Transverse colon (tissue), 4 donors: ENCODE data around the gene CYB5R4.

Source experiments
- EP300 ChIP-seq: sonication (generic); formaldehyde crosslinking; IDR thresholded peaks from one replicate; pipeline ENCODE4 v1.6.1; 2017; ENCODE audit warnings: antibody characterized with exemption, low read depth
- POLR2A ChIP-seq: fragments of 450-650 bp; IDR thresholded peaks from one replicate; pipeline ENCODE4 v1.6.1; 2016; ENCODE audit warnings: antibody characterized with exemption, mild to moderate bottlenecking, moderate library complexity
- POLR2AphosphoS5 ChIP-seq, 3 donors: sonication (generic); formaldehyde crosslinking; IDR thresholded peaks; one replicate each; pipeline ENCODE4 v1.6.1; 2016; ENCODE audit warnings: antibody characterized with exemption in 3 of 3
- TF ChIP-seq, protein P1 (sequence below), 5 experiments: fragments of 200-600 bp in 3 of 5; fragments of 450-650 bp in 2 of 5; sonication (generic) in 3 of 5; IDR thresholded peaks; 1 replicate in 2 of 5; 2 replicates in 3 of 5; pipeline ENCODE4 v1.5.1; 2016 to 2017; ENCODE audit warnings: antibody characterized with exemption in 5 of 5, inconsistent platforms in 3 of 5, mild to moderate bottlenecking in 2 of 5, moderate library complexity in 1 of 5

DNA sequence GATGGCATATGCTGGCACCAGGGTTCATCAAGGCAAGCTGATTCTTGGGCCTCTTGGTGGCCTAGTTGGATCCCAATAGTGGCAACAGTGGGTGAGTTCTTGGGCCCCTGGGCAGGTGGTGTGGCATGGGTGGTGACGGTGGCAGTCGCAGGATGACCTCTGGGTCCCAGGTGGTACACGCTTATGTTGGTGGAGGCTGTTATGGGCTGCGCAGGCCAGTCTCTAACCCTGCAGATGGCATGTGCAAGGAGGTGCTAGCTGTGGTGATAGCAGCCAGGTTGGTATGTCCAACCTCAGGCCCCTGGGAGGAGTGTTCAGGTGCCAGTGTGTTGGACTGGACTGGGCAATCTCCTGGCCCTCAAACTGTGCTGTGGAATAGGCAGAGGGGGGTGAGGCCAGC, 46.2 kb downstream of the CYB5R4 start:
- TF ChIP-seq POLR2A: no peak
- TF ChIP-seq, protein P1, sequence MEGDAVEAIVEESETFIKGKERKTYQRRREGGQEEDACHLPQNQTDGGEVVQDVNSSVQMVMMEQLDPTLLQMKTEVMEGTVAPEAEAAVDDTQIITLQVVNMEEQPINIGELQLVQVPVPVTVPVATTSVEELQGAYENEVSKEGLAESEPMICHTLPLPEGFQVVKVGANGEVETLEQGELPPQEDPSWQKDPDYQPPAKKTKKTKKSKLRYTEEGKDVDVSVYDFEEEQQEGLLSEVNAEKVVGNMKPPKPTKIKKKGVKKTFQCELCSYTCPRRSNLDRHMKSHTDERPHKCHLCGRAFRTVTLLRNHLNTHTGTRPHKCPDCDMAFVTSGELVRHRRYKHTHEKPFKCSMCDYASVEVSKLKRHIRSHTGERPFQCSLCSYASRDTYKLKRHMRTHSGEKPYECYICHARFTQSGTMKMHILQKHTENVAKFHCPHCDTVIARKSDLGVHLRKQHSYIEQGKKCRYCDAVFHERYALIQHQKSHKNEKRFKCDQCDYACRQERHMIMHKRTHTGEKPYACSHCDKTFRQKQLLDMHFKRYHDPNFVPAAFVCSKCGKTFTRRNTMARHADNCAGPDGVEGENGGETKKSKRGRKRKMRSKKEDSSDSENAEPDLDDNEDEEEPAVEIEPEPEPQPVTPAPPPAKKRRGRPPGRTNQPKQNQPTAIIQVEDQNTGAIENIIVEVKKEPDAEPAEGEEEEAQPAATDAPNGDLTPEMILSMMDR (IDR thresholded peaks at IDR 0.05): no peak
- no peak for TF ChIP-seq EP300
- no peak for TF ChIP-seq POLR2AphosphoS5 (IDR thresholded peaks at IDR 0.05)
